MM.1S (cell line): ENCODE results near the gene GRIK4.

ENCODE experiments used
- DNase-seq: peaks from one replicate; pipeline ENCODE4 v3.0.0-alpha.2; 2015
- H2AFZ ChIP-seq: fragments of 300-600 bp; sonication (generic); 2 replicates; pipeline ENCODE4 v1.6.0; 2016; ENCODE audit warnings: antibody characterized with exemption, low read length
- H3F3A ChIP-seq: fragments of 300-600 bp; sonication (generic); 2 replicates; pipeline ENCODE4 v1.6.1; 2016; ENCODE audit warnings: mild to moderate bottlenecking, antibody characterized with exemption, low read length, moderate library complexity, mixed read lengths; ENCODE audit not compliant: insufficient read depth
- H3K27ac ChIP-seq: fragments of 300-600 bp; sonication (generic); 2 replicates; pipeline ENCODE4 v1.5.1; 2016; ENCODE audit warnings: mild to moderate bottlenecking, low read length
- H3K27me3 ChIP-seq: fragments of 300-600 bp; sonication (generic); replicated peaks from 2 replicates; pipeline ENCODE4 v1.6.0; 2016; ENCODE audit warnings: low read length; ENCODE audit not compliant: insufficient read depth
- H3K36me3 ChIP-seq: fragments of 300-600 bp; sonication (generic); replicated peaks from 2 replicates; pipeline ENCODE4 v1.6.1; 2016; ENCODE audit warnings: mild to moderate bottlenecking, low read length, mixed read lengths; ENCODE audit not compliant: insufficient read depth
- H3K4me1 ChIP-seq: fragments of 300-600 bp; sonication (generic); 2 replicates; pipeline ENCODE4 v1.6.1; 2016; ENCODE audit warnings: low read length, mixed read lengths
- H3K4me2 ChIP-seq: fragments of 300-600 bp; sonication (generic); 2 replicates; pipeline ENCODE4 v1.6.0; 2016; ENCODE audit warnings: low read depth, low read length
- H3K4me3 ChIP-seq: fragments of 300-600 bp; sonication (generic); 2 replicates; pipeline ENCODE4 v1.5.1; 2016; ENCODE audit warnings: low read length, mixed read lengths
- H3K79me2 ChIP-seq: fragments of 300-600 bp; sonication (generic); 2 replicates; pipeline ENCODE4 v1.6.1; 2016; ENCODE audit warnings: mixed run types, low read length, mixed read lengths
- H3K9ac ChIP-seq: fragments of 300-600 bp; sonication (generic); 2 replicates; pipeline ENCODE4 v1.6.1; 2016; ENCODE audit warnings: low read length, mixed read lengths
- H3K9me2 ChIP-seq: fragments of 300-600 bp; sonication (generic); replicated peaks from 2 replicates; pipeline ENCODE4 v1.6.1; 2016; ENCODE audit warnings: mild to moderate bottlenecking, low read length, mixed read lengths; ENCODE audit not compliant: insufficient read depth
- H3K9me3 ChIP-seq: fragments of 300-600 bp; sonication (generic); replicated peaks from 2 replicates; pipeline ENCODE4 v1.6.1; 2016; ENCODE audit warnings: mild to moderate bottlenecking, low read length, mixed read lengths; ENCODE audit not compliant: insufficient read depth
- H4K20me1 ChIP-seq: fragments of 300-600 bp; sonication (generic); 2 replicates; pipeline ENCODE4 v1.6.1; 2016; ENCODE audit warnings: mild to moderate bottlenecking, low read length, moderate library complexity, mixed read lengths; ENCODE audit not compliant: insufficient read depth
- CTCF ChIP-seq: fragments of 300-600 bp; sonication (generic); IDR thresholded peaks from 2 replicates; pipeline ENCODE4 v1.5.1; 2016; ENCODE audit warnings: antibody characterized with exemption, low read length, mixed read lengths
- EZH2 ChIP-seq: fragments of 300-600 bp; sonication (generic); optimal IDR thresholded peaks from 2 replicates; pipeline ENCODE3; 2017; ENCODE audit warnings: low read depth, mild to moderate bottlenecking, antibody characterized with exemption, low read length, mixed read lengths
- EZH2phosphoT487 ChIP-seq: fragments of 300-600 bp; sonication (generic); IDR thresholded peaks from 2 replicates; pipeline ENCODE4 v1.6.1; 2018; ENCODE audit warnings: antibody characterized with exemption, low read length

The GRIK4 gene

GRCh38 chr11:120706257-120706656 is 194.7 kb downstream of the GRIK4 start:
- Histone ChIP-seq H3K4me2 (no peak overlapping the region), H3K27ac (no peak overlapping the region), H3K79me2 (no peaks in the 10 kb centered on the region)

GRCh38 chr11:120707098-120707497 is 195.6 kb downstream of the GRIK4 start:
- no peak overlapping the region for H3K27ac ChIP-seq
- H3K27me3 ChIP-seq = no peaks in the 10 kb centered on the region
- H3F3A ChIP-seq = peaks cover 25% of the 10 kb centered on the region
- H3K9me3 ChIP-seq = no peaks in the 10 kb centered on the region
- peaks cover 27% of the 10 kb centered on the region for H3K4me1 ChIP-seq
- DNase-seq = no peak
- no peaks in the 10 kb centered on the region for H3K79me2 ChIP-seq
- H3K9ac ChIP-seq = no peak overlapping the region
- H2AFZ ChIP-seq = no peak overlapping the region
- H3K9me2 ChIP-seq = no peaks in the 10 kb centered on the region
- no peaks in the 10 kb centered on the region for H3K36me3 ChIP-seq
- no peak overlapping the region for H3K4me3 ChIP-seq
- no peaks in the 10 kb centered on the region for H4K20me1 ChIP-seq
- TF ChIP-seq EZH2phosphoT487 = no peak
- TF ChIP-seq CTCF = no peak
- no peak for TF ChIP-seq EZH2
- H3K4me2 ChIP-seq = no peak overlapping the region

More at GRCh38 chr11:120706257-120706656, 194.7 kb downstream of the GRIK4 start:
- no peaks in the 10 kb centered on the region for H4K20me1 ChIP-seq
- no peaks in the 10 kb centered on the region for H3K9me2 ChIP-seq
- H3K9me3 ChIP-seq = no peaks in the 10 kb centered on the region
- H2AFZ ChIP-seq = no peak overlapping the region
- H3K27me3 ChIP-seq = no peaks in the 10 kb centered on the region
- no peaks in the 10 kb centered on the region for H3K36me3 ChIP-seq
- TF ChIP-seq EZH2 (no peak), CTCF (no peak), EZH2phosphoT487 (no peak)
- H3K9ac ChIP-seq = no peak overlapping the region
- no peak for DNase-seq
- peaks cover 25% of the 10 kb centered on the region for H3F3A ChIP-seq
- peaks cover 33% of the 10 kb centered on the region for H3K4me1 ChIP-seq
- no peak overlapping the region for H3K4me3 ChIP-seq

DNA sequence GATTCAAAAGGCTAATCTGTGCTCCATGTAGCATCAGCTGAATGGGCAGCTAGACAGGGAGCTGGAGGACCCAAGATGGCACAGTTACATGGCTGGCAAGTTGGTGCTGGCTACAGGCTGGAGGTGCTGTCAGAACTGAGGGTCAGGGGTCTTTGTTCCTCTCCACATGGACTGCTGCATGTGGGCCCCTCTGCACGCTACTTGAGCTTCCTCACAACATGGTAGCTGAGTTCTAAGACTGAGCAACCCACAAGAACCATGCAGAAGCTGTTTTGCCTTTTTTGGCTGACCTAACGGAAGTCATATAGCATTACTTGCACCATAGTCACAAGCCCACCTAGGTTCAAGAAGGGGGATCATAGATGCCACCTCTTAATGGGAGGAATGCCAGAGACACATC is 196.1 kb downstream of the GRIK4 start:
- no peak overlapping the region for H3K27ac ChIP-seq
- TF ChIP-seq EZH2phosphoT487 = no peak
- TF ChIP-seq EZH2 = no peak
- no peak for TF ChIP-seq CTCF
- H3K4me1 ChIP-seq = peaks cover 22% of the 10 kb centered on the region
- no peak overlapping the region for H2AFZ ChIP-seq
- no peaks in the 10 kb centered on the region for H3K27me3 ChIP-seq
- no peaks in the 10 kb centered on the region for H4K20me1 ChIP-seq
- no peaks in the 10 kb centered on the region for H3K9me2 ChIP-seq
- H3K4me2 ChIP-seq = no peak overlapping the region
- H3F3A ChIP-seq = peaks cover 19% of the 10 kb centered on the region
- H3K9ac ChIP-seq = no peak overlapping the region
- no peak for DNase-seq
- no peak overlapping the region for H3K4me3 ChIP-seq
- H3K9me3 ChIP-seq = no peaks in the 10 kb centered on the region
- H3K36me3 ChIP-seq = no peaks in the 10 kb centered on the region
- no peaks in the 10 kb centered on the region for H3K79me2 ChIP-seq
